ENCODE data around the gene FMNL2. TPM values are rescaled to one million over a fixed set of nuclear protein-coding genes. Genes with fewer than 3 reads are reported as not detected.
A peak's percentile ranks its signal among the peaks of the same experiment; 100 is the strongest.

Gene FMNL2
- total RNA-seq, 2 donors from 2014 or later: 1.1 to 2.7 TPM

- Mint-ChIP-seq H3K4me3 (no peak overlapping the region), H3K4me1 (no peaks in the 10 kb centered on the region), H3K36me3 (ENCODE audit: low read depth) (no peaks in the 10 kb centered on the region), H3K27ac (no peak overlapping the region), H3K9me3 (no peaks in the 10 kb centered on the region), H3K27me3 (peaks cover 29% of the 10 kb centered on the region)
- no peak for ATAC-seq (replicated peaks)
Measured at GRCh38 chr2:152492911-152493310, 157.9 kb downstream of the FMNL2 start.

GRCh38 chr2:152493417-152493816, 158.4 kb downstream of the FMNL2 start:
- Mint-ChIP-seq H3K27me3 (peaks cover 29% of the 10 kb centered on the region), H3K27ac (no peak overlapping the region), H3K9me3 (no peaks in the 10 kb centered on the region), H3K4me1 (no peaks in the 10 kb centered on the region), H3K4me3 (no peak overlapping the region), H3K36me3 (ENCODE audit: low read depth) (no peaks in the 10 kb centered on the region)
- no peak for ATAC-seq (replicated peaks)

DNA sequence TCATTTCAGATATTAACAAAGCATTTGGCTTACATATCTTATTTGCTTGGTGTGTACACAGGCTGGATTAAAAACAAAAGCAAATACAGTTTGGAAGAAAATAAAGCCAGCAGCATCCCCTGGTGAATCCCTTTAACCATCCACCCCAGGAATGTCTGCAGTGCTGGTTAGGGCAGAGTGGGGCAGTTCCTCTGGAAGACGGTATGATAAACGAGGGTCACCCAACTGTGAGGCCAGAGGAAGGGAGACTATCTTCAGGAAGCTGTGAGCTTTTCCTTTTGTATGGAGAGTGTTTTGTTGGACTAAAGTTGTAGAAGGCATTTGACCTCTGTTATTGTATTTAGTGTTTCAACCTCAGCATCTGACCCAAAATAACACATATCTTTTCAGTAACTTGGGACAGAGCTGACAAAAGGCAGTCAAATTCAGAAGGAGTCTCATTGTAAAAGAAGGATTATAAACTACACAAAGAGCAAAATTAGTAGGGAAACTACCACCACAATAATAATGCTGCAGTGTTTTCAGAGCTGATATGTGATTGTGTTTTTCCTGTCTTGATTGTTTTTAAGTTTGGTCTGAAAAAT, 159.1 kb downstream of the FMNL2 start:
- H3K27ac Mint-ChIP-seq: no peak overlapping the region
- H3K9me3 Mint-ChIP-seq: no peaks in the 10 kb centered on the region
- no peaks in the 10 kb centered on the region for H3K4me1 Mint-ChIP-seq
- ATAC-seq (replicated peaks): no peak
- no peaks in the 10 kb centered on the region for H3K36me3 Mint-ChIP-seq (ENCODE audit: low read depth)
- no peak overlapping the region for H3K4me3 Mint-ChIP-seq
- H3K27me3 Mint-ChIP-seq: peaks cover 29% of the 10 kb centered on the region

GRCh38 chr2:152496371-152496770, 161.4 kb downstream of the FMNL2 start:
- H3K4me1 Mint-ChIP-seq: no peaks in the 10 kb centered on the region
- ATAC-seq (replicated peaks): no peak
- no peak overlapping the region for H3K27ac Mint-ChIP-seq
- no peaks in the 10 kb centered on the region for H3K36me3 Mint-ChIP-seq (ENCODE audit: low read depth)
- H3K27me3 Mint-ChIP-seq: peaks cover 32% of the 10 kb centered on the region
- H3K9me3 Mint-ChIP-seq: no peaks in the 10 kb centered on the region
- H3K4me3 Mint-ChIP-seq: no peak overlapping the region

- no peaks in the 10 kb centered on the region for H3K36me3 Mint-ChIP-seq (ENCODE audit: low read depth)
- ATAC-seq (replicated peaks): no peak
- H3K4me1 Mint-ChIP-seq: no peaks in the 10 kb centered on the region
- H3K4me3 Mint-ChIP-seq: no peak overlapping the region
- H3K27me3 Mint-ChIP-seq: peaks cover 26% of the 10 kb centered on the region
- no peaks in the 10 kb centered on the region for H3K9me3 Mint-ChIP-seq
- H3K27ac Mint-ChIP-seq: no peak overlapping the region
Measured at GRCh38 chr2:152497481-152498052, 162.6 kb downstream of the FMNL2 start.

DNA sequence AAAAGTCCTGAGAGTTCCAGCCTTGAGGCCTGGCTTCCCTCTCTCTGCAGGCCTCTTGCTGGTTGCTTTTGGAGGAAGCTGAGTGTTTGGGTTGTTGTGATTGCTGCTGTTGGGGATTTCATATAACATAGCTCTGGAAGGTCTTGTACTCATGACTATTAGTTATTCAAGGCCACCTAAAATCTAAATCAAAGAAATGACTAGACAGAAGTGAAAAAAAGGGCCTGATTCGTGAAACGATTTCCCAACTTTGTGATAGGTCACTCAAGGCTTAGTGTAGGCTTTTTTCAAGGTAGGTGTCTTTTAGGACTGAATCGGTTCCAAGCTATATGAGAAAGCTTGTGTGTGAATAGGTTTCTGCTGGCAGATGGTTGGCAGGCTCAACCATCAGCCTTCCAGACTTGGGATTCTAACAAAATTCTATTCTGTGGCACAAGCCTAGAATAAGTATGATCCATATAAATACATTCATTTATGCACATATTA, 164.4 kb downstream of the FMNL2 start:
- Mint-ChIP-seq H3K9me3 (no peaks in the 10 kb centered on the region), H3K27me3 (peaks cover 25% of the 10 kb centered on the region), H3K4me3 (no peak overlapping the region), H3K27ac (no peak overlapping the region), H3K36me3 (ENCODE audit: low read depth) (no peaks in the 10 kb centered on the region), H3K4me1 (no peaks in the 10 kb centered on the region)
- ATAC-seq (replicated peaks): no peak

DNA sequence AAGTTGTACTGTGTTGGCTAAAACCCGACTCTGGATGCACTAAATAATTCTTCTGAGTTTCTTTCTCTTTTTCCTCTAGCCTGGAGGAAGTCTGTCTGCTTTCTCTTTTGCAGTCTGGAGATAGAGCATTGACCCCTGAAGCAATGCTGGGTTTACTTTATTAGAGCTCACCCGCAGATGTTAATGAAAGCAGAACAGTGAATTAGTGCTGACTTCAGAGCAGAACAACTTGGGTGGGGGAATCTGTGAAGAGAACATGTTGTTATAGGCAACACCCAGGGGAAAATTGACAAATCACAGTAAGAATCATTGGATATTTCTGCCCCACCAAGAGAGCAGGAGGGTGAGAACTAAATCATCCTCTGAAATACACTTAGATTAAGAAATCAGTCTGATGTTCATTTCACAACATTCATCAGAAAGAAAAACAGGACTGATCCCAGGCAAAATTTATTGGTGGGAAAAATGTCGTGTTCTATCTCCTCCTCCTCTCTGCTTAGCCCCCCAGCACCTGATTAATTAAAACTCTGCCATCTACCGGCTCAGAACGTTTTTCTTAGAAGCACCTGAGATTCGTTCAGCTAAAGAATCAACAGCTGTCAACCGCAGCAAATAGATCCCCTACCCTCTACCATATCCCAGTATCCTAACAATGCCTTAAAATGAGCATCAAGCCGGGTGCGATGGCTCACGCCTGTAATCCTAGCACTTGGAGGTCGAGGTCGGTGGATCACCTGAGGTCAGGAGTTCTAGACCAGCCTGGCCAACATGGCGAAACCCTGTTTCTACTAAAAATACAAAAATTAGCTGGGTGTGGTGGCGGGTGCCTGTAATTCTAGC, 165.1 kb downstream of the FMNL2 start:
- no peaks in the 10 kb centered on the region for H3K4me1 Mint-ChIP-seq

GRCh38 chr2:152500772-152501171, 165.8 kb downstream of the FMNL2 start:
- peaks cover 23% of the 10 kb centered on the region for H3K27me3 Mint-ChIP-seq
- H3K4me3 Mint-ChIP-seq: no peak overlapping the region
- no peak overlapping the region for H3K27ac Mint-ChIP-seq
- no peaks in the 10 kb centered on the region for H3K4me1 Mint-ChIP-seq
- no peaks in the 10 kb centered on the region for H3K36me3 Mint-ChIP-seq (ENCODE audit: low read depth)
- no peak for ATAC-seq (replicated peaks)
- no peaks in the 10 kb centered on the region for H3K9me3 Mint-ChIP-seq

More for the DNA sequence above, 165.1 kb downstream of the FMNL2 start:
- Mint-ChIP-seq H3K36me3 (ENCODE audit: low read depth) (no peaks in the 10 kb centered on the region), H3K27me3 (peaks cover 25% of the 10 kb centered on the region), H3K4me3 (no peak overlapping the region), H3K27ac (no peak overlapping the region), H3K9me3 (no peaks in the 10 kb centered on the region)
- ATAC-seq (replicated peaks): no peak

DNA sequence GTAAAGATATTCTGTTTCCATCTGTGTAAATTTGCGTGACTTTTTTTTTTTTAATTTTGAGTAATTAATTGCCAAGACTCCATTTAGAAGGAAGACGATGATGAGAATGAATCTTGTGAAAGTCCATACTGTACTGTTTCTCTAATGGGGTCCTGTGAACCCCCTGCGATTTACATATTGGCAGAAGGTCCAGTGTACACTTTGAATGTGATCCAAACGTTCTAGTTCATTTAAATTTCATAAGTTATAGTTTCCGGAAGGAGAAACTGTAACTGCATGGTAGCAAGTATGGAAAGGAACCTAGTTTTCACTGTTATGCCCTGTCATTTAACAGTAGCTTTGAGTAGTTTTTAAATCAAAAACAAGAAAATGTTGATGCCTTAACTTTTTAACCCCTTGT, 166.7 kb downstream of the FMNL2 start:
- H3K27ac Mint-ChIP-seq: no peak overlapping the region
- H3K9me3 Mint-ChIP-seq: no peaks in the 10 kb centered on the region
- no peak for ATAC-seq (replicated peaks)
- no peak overlapping the region for H3K4me3 Mint-ChIP-seq
- H3K4me1 Mint-ChIP-seq: no peaks in the 10 kb centered on the region
- H3K27me3 Mint-ChIP-seq: peaks cover 18% of the 10 kb centered on the region
- no peaks in the 10 kb centered on the region for H3K36me3 Mint-ChIP-seq (ENCODE audit: low read depth)

DNA sequence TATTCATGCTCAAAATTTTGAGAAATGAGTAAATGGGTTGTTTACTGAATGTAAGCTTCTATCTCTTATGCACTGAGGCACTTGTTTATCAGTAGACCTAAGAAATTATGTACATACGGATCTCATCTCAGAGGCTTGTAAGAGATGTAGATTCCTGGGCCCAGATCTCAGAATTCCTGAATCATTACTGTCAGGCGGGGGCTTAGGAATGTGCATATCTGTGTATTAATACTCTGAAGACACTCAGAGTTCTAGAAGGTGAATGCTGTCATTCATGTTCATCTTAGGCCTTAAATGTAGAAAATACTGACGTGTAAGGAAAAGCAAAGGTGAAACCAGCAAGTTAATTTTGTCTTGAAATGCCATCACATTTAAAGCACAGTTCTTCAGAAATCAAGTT, 169.6 kb downstream of the FMNL2 start:
- no peaks in the 10 kb centered on the region for H3K9me3 Mint-ChIP-seq
- H3K4me1 Mint-ChIP-seq: no peaks in the 10 kb centered on the region
- H3K36me3 Mint-ChIP-seq (ENCODE audit: low read depth): no peaks in the 10 kb centered on the region
- peaks cover 15% of the 10 kb centered on the region for H3K27me3 Mint-ChIP-seq
- ATAC-seq (replicated peaks): no peak
- no peak overlapping the region for H3K27ac Mint-ChIP-seq
- no peak overlapping the region for H3K4me3 Mint-ChIP-seq

GRCh38 chr2:152505495-152505906, 170.5 kb downstream of the FMNL2 start:
- H3K9me3 Mint-ChIP-seq: no peaks in the 10 kb centered on the region
- H3K36me3 Mint-ChIP-seq (ENCODE audit: low read depth): no peaks in the 10 kb centered on the region
- no peak overlapping the region for H3K4me3 Mint-ChIP-seq
- no peak overlapping the region for H3K27ac Mint-ChIP-seq
- no peak for ATAC-seq (replicated peaks)
- H3K27me3 Mint-ChIP-seq: peaks cover 11% of the 10 kb centered on the region
- H3K4me1 Mint-ChIP-seq: no peaks in the 10 kb centered on the region

DNA sequence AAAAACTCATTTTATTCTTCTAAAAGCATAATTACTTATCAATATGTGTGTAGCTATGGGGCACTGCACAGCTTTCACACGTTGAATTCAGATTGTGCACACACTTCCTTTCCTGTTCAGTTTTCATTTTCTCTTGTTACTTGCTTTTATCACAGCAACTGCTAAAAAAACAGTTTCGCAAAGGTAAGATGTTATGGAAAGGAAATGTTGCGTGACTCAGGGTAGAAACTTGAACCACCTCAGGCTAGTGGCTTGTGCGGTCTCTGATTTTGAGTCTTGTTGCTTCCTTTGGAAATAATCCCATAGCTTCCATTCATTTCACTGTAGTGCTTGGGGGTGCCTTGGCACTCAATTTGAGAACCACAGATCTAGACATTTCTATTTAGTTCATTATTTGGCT, 171.9 kb downstream of the FMNL2 start:
- Mint-ChIP-seq H3K9me3 (no peaks in the 10 kb centered on the region), H3K27ac (no peak overlapping the region), H3K36me3 (ENCODE audit: low read depth) (no peaks in the 10 kb centered on the region), H3K27me3 (peaks cover 11% of the 10 kb centered on the region), H3K4me3 (no peak overlapping the region), H3K4me1 (no peaks in the 10 kb centered on the region)
- ATAC-seq (replicated peaks): peak; percentile 60

DNA sequence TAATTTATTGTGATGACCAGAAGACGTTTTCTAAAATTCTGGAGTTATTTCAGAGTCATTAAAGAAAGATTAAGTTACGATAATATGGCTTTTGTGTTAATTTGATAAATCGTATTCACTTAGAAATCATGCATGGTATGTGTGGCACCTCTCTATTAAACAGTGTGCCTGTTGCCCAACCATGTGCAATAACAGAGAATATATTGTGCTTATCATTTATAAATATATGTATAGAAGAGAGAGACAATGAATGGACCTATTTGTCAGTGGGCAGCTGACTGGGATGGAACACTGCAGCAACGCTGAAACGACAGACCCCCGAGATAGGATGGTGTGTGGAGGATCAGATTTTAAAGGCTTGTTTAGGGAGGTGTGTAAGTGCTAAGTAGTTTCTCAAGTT, 172.9 kb downstream of the FMNL2 start:
- Mint-ChIP-seq H3K4me3 (no peak overlapping the region), H3K9me3 (no peaks in the 10 kb centered on the region)

DNA sequence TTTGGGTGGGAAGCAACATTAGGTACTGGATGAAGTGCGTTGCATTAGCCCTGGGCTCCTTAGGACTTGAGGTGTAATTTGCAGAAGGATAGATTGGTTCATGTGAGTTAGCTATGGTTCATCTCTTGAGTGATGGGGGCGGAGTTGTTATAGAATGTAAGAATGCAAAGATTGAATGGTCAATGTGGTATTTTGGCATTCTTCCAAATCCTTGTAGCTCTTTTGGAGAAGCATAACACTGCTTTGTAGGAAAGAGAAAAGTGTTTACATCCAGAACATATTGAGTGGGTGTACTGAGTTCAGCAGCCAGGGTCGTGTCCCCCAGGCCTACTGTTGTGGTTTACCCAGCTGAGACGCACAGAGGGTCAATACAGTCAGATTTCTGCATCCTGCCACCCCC, 173.5 kb downstream of the FMNL2 start:
- no peak overlapping the region for H3K27ac Mint-ChIP-seq

More for the DNA sequence above, 172.9 kb downstream of the FMNL2 start:
- Mint-ChIP-seq H3K36me3 (ENCODE audit: low read depth) (no peaks in the 10 kb centered on the region), H3K27me3 (peaks cover 7% of the 10 kb centered on the region), H3K4me1 (no peaks in the 10 kb centered on the region), H3K27ac (no peak overlapping the region)
- no peak for ATAC-seq (replicated peaks)

More for the DNA sequence above, 173.5 kb downstream of the FMNL2 start:
- ATAC-seq (replicated peaks): no peak
- H3K9me3 Mint-ChIP-seq: no peaks in the 10 kb centered on the region
- H3K4me3 Mint-ChIP-seq: no peak overlapping the region
- peaks cover 2% of the 10 kb centered on the region for H3K27me3 Mint-ChIP-seq
- no peaks in the 10 kb centered on the region for H3K36me3 Mint-ChIP-seq (ENCODE audit: low read depth)
- H3K4me1 Mint-ChIP-seq: no peaks in the 10 kb centered on the region
